Activated B cell treated with CpG ODN at 0.5 μM for 24 hours (primary cell): ENCODE data around the gene PIP5K1C. TPM values are rescaled to one million over a fixed set of nuclear protein-coding genes. Genes with fewer than 3 reads are reported as not detected.

ENCODE experiments used
- ATAC-seq: fragments of 200-7000 bp; cut with Tn5 transposase; one replicate; pipeline ENCODE4 v1.10.0; 2021; ENCODE audit warnings: low read depth, mild to moderate bottlenecking, moderate library complexity
- CTCF ChIA-PET: fragments of 350-600 bp; sonication (Branson Sonifier 250); formaldehyde crosslinking; loops from one replicate; lab custom pipeline; 2021; ENCODE audit warnings: antibody characterized with exemption; lab: Charles Lee
- POLR2A ChIA-PET: fragments of 350-600 bp; sonication (Branson Sonifier 250); formaldehyde crosslinking; loops from one replicate; lab custom pipeline; 2021; ENCODE audit warnings: antibody characterized with exemption; lab: Charles Lee
- DNase-seq: peaks from one replicate; pipeline ENCODE4 v3.0.0; 2022
- H3K27ac Mint-ChIP-seq: one replicate; pipeline ENCODE4 v1.8.0; 2020; ENCODE audit warnings: mixed read lengths
- H3K27me3 Mint-ChIP-seq: one replicate; pipeline ENCODE4 v1.8.0; 2021; ENCODE audit warnings: mixed read lengths
- H3K36me3 Mint-ChIP-seq: one replicate; pipeline ENCODE4 v1.8.0; 2021; ENCODE audit warnings: low read depth, mixed read lengths
- H3K4me1 Mint-ChIP-seq: one replicate; pipeline ENCODE4 v1.8.0; 2021; ENCODE audit warnings: mixed read lengths
- H3K4me3 Mint-ChIP-seq: one replicate; pipeline ENCODE4 v1.8.0; 2020; ENCODE audit warnings: mild to moderate bottlenecking, mixed read lengths
- H3K9me3 Mint-ChIP-seq: one replicate; pipeline ENCODE4 v1.8.0; 2020; ENCODE audit warnings: mixed read lengths
- intact Hi-C: fragments of 100-400 bp; cut with micrococcal nuclease; formaldehyde crosslinking; loops from one replicate; pipeline ENCODE4 v1.15.1; 2024
- total RNA-seq: library from RNA; stranded (reverse); gene quantifications from 2 replicates; pipeline ENCODE4 v1.2.3, GENCODE V29; 2022
- TF ChIP-seq, protein P1 (sequence below): fragments of 200-600 bp; IDR thresholded peaks from one replicate; pipeline ENCODE4 v1.8.0; 2022; ENCODE audit warnings: antibody characterized with exemption, mild to moderate bottlenecking

Gene PIP5K1C
- total RNA-seq, 1 donor from 2014 or later: 31.1 TPM

DNA sequence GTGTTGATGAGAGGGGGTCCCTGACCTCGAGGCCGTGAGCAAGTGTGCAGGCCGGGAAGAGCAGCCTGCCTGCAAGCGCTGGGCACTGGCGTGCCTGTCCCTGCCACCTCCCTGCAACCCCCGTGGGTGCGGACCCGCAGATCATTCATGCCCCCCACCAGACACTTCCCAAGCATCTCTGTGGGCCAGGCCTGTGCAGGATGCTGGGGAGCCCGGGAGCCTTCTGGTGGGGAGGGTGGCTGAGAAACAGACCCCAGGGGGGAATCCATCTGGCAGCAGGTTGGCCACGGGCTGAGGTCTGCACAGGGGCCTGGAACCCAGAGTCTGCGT lies 55.2 kb downstream of the PIP5K1C start:
- ATAC-seq (no peak), DNase-seq (no peak)
- ChIA-PET CTCF (no interaction called here), POLR2A (no interaction called here)
- TF ChIP-seq, protein P1, sequence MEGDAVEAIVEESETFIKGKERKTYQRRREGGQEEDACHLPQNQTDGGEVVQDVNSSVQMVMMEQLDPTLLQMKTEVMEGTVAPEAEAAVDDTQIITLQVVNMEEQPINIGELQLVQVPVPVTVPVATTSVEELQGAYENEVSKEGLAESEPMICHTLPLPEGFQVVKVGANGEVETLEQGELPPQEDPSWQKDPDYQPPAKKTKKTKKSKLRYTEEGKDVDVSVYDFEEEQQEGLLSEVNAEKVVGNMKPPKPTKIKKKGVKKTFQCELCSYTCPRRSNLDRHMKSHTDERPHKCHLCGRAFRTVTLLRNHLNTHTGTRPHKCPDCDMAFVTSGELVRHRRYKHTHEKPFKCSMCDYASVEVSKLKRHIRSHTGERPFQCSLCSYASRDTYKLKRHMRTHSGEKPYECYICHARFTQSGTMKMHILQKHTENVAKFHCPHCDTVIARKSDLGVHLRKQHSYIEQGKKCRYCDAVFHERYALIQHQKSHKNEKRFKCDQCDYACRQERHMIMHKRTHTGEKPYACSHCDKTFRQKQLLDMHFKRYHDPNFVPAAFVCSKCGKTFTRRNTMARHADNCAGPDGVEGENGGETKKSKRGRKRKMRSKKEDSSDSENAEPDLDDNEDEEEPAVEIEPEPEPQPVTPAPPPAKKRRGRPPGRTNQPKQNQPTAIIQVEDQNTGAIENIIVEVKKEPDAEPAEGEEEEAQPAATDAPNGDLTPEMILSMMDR: no peak
- H3K4me1 Mint-ChIP-seq: no peaks in the 10 kb centered on the region
- intact Hi-C loops: no loop called here
- no peak overlapping the region for H3K4me3 Mint-ChIP-seq
- no peak overlapping the region for H3K27ac Mint-ChIP-seq
- H3K36me3 Mint-ChIP-seq: peaks cover 32% of the 10 kb centered on the region
- no peaks in the 10 kb centered on the region for H3K27me3 Mint-ChIP-seq
- no peaks in the 10 kb centered on the region for H3K9me3 Mint-ChIP-seq

DNA sequence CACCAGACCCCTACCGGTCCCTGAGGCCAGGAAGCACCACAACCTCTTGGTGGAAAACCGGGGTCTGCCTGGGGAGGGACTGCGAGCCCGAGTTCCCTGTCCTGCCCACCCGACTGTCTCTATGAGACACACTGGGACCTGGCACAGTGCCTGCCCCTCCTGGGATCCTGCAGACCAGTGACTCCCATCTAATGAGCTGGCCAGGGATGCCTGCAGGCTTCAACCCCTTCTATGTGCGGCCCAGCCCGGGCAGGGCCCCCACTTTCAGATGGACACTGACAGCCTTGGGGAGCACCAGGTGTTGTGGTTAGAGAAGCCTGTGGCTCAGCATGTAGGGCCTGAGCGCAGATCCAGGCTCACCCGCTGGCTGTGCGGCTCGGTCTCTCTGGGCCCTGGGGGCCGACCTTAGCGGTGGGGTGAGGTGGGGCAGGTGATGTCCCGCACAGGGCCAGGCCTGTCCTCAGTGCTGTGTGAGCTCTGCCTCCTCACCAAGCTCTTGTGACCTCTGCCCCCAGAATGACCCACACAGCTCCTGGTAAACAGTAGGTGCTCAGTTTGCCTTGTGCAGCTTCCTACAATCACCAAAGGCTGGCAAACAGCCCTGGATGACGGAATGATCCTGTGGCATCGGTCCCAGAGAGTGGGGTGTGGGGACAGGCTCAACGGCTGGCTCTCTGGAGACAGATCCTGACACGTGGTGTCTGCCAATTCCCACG lies 55.8 kb downstream of the PIP5K1C start:
- intact Hi-C loops: no loop called here
- DNase-seq (no peak), ATAC-seq (no peak)
- Mint-ChIP-seq H3K9me3 (no peaks in the 10 kb centered on the region), H3K27ac (no peak overlapping the region), H3K4me1 (no peaks in the 10 kb centered on the region), H3K4me3 (no peak overlapping the region), H3K27me3 (no peaks in the 10 kb centered on the region), H3K36me3 (peaks cover 36% of the 10 kb centered on the region)
- CTCF ChIA-PET: no interaction called here
- TF ChIP-seq, protein P1: no peak
- POLR2A ChIA-PET: no interaction called here

DNA sequence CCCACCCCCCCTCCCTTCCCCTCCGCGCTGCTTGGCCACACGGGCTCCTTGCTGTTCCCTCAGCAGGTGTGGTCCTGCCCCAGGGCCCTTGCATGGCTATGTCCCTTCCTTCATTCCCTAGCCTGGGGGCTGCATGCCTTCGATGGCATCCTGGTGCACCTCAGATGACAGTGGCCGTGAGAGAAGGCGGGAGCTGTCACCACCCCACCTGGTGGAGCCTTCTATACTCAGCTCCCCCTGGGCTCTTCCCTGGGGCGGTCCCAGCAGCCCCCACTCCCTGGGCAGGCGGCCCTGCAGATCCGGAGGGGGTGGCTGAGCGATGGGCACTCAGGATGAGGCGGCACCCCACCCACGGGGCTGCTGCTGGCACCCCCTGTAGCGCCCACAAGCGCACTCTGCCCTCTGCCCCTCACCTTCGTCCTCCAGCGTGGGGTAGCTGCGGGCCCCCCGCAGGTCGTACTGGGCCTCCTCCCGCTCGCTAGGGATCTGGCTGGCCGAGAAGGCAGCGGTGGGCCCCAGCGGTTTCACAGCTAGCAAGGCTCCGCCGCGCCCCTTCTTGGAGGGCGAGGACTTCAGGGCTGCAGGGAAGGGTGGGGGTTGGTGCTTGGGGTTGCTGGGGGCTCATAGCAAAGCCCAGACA lies 56.5 kb downstream of the PIP5K1C start:
- Mint-ChIP-seq H3K36me3 (peaks cover 41% of the 10 kb centered on the region), H3K27ac (no peak overlapping the region), H3K4me1 (no peaks in the 10 kb centered on the region), H3K4me3 (no peak overlapping the region), H3K9me3 (no peaks in the 10 kb centered on the region), H3K27me3 (no peaks in the 10 kb centered on the region)
- ChIA-PET POLR2A (no interaction called here), CTCF (no interaction called here)
- TF ChIP-seq, protein P1: no peak
- intact Hi-C loops: no loop called here
- DNase-seq (no peak), ATAC-seq (no peak)

DNA sequence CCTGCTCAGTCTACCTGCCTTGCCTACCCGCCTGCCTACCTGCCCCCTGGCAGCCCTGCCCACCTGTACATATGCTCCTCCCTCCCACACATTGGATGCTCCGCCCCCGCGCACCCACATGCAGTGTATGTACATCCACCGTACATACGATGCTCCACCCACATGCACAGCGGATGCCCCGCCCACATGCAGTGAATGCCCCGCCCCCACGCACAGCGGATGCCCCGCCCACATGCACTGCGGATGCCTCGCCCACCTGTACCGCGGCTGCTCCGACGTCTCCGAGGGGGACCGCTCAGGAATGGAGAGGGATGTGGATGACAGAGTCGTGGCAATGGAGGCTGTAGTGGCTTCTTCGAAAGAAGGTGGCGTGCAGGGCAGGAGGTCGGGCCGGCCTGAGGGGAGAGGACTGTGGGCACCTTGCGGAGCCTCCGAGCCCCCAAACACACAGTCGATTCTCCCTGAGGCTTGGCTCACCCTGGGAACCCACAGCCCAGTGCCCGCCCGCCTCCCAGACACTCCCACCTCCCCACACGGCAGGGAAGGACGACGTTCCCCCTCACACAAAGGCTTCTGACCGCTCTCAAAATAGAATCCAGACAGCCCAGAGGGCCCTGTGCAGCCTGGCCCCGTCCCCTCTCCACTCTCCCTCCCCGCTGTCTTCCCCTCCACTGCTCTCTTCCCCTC lies 57.1 kb downstream of the PIP5K1C start:
- H3K4me3 Mint-ChIP-seq: no peak overlapping the region
- DNase-seq (no peak), ATAC-seq (peak; percentile 14)
- ChIA-PET CTCF (no interaction called here), POLR2A (no interaction called here)
- peaks cover 46% of the 10 kb centered on the region for H3K36me3 Mint-ChIP-seq
- H3K27me3 Mint-ChIP-seq: no peaks in the 10 kb centered on the region
- intact Hi-C loops: no loop called here
- no peaks in the 10 kb centered on the region for H3K4me1 Mint-ChIP-seq
- H3K27ac Mint-ChIP-seq: no peak overlapping the region
- TF ChIP-seq, protein P1: no peak
- H3K9me3 Mint-ChIP-seq: no peaks in the 10 kb centered on the region

DNA sequence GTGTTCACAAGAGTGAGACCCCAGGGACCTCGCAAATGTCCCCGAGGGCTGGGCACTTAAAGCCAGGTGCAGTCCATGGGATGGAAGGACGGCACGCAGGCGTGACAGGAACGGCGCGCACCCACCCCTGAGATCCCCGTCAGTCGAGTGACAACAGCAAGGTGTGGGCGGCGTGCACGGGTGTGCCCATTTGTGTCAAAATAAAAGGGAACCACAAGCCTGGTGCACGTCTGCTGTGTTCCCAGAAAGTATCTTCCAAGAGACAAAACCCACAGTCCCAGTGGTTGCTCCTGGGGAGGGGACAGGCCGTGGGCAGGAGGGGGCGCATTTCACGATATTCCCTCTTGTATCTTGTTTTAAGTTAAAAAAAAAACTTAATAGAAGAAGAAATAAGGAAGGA lies 58.0 kb downstream of the PIP5K1C start:
- TF ChIP-seq, protein P1: no peak
- Mint-ChIP-seq H3K36me3 (peaks cover 46% of the 10 kb centered on the region), H3K27me3 (no peaks in the 10 kb centered on the region), H3K9me3 (no peaks in the 10 kb centered on the region), H3K27ac (no peak overlapping the region), H3K4me1 (no peaks in the 10 kb centered on the region), H3K4me3 (no peak overlapping the region)
- no peak for ATAC-seq
- ChIA-PET CTCF (no interaction called here), POLR2A (no interaction called here)
- intact Hi-C loops: no loop called here
- DNase-seq: no peak
